PC-3 (cell line): Measurements from ENCODE around the gene MECR. TPM values are rescaled to one million over a fixed set of nuclear protein-coding genes. Genes with fewer than 3 reads are reported as not detected.

Experiments used
- ATAC-seq: fragments of 200-7000 bp; cut with Tn5 transposase; 2 replicates; pipeline ENCODE4 v1.9.1; 2020; ENCODE audit warnings: mild to moderate bottlenecking, moderate library complexity
- BruUV-seq: library from RNA; stranded (reverse); fragments of 400-500 nt; replicated peaks from 2 replicates; lab custom pipeline; 2021; lab: Mats Ljungman, UMichigan
- CTCF ChIA-PET: fragments of 300-600 bp; sonication (Branson Sonifier 250); formaldehyde crosslinking; loops from one replicate; lab custom pipeline; 2022; ENCODE audit warnings: antibody characterized with exemption; lab: Charles Lee
- POLR2A ChIA-PET: fragments of 300-600 bp; sonication (Branson Sonifier 250); formaldehyde crosslinking; loops from one replicate; lab custom pipeline; 2022; ENCODE audit warnings: antibody characterized with exemption; ENCODE audit not compliant: unreplicated experiment; lab: Charles Lee
- DNase-seq: peaks from one replicate; pipeline ENCODE4 v3.0.0-alpha.2; 2015
- H2AFZ ChIP-seq: fragments of 300-600 bp; sonication (generic); 2 replicates; pipeline ENCODE4 v1.6.0; 2016; ENCODE audit warnings: antibody characterized with exemption, low read length
- H3F3A ChIP-seq: fragments of 300-600 bp; sonication (generic); one replicate; pipeline ENCODE4 v1.6.0; 2017; ENCODE audit warnings: antibody characterized with exemption, low read length, control low read depth, mild to moderate bottlenecking; ENCODE audit not compliant: unreplicated experiment
- H3K27ac ChIP-seq: fragments of 300-600 bp; sonication (generic); 2 replicates; pipeline ENCODE4 v1.5.1; 2016; ENCODE audit warnings: mild to moderate bottlenecking, low read length
- H3K27me3 ChIP-seq: fragments of 300-600 bp; sonication (generic); 2 replicates; pipeline ENCODE4 v1.6.1; 2016; ENCODE audit warnings: low read length, mixed read lengths
- H3K36me3 ChIP-seq: fragments of 300-600 bp; sonication (generic); 2 replicates; pipeline ENCODE4 v1.6.1; 2016; ENCODE audit warnings: low read depth, mixed run types, low read length, mixed read lengths
- H3K4me1 ChIP-seq: fragments of 300-600 bp; sonication (generic); 2 replicates; pipeline ENCODE4 v1.5.1; 2016; ENCODE audit warnings: low read length; ENCODE audit not compliant: insufficient read depth
- H3K4me2 ChIP-seq: fragments of 300-600 bp; sonication (generic); 2 replicates; pipeline ENCODE4 v1.6.0; 2016; ENCODE audit warnings: low read length
- H3K4me3 ChIP-seq: fragments of 300-600 bp; sonication (generic); 2 replicates; pipeline ENCODE4 v1.5.1; 2016; ENCODE audit warnings: mild to moderate bottlenecking, low read length, mixed read lengths
- H3K79me2 ChIP-seq: fragments of 300-600 bp; sonication (generic); 2 replicates; pipeline ENCODE4 v1.6.1; 2017; ENCODE audit warnings: low read length, mixed read lengths
- H3K9ac ChIP-seq: fragments of 300-600 bp; sonication (generic); 2 replicates; pipeline ENCODE4 v1.6.0; 2016; ENCODE audit warnings: mild to moderate bottlenecking, low read length
- H3K9me2 ChIP-seq: fragments of 300-600 bp; sonication (generic); replicated peaks from 2 replicates; pipeline ENCODE4 v1.6.1; 2016; ENCODE audit warnings: mixed run types, low read length, mixed read lengths
- H3K9me3 ChIP-seq: fragments of 300-600 bp; sonication (generic); 2 replicates; pipeline ENCODE4 v1.6.1; 2016; ENCODE audit warnings: low read length, mixed read lengths
- H4K20me1 ChIP-seq: fragments of 300-600 bp; sonication (generic); 2 replicates; pipeline ENCODE4 v1.6.1; 2016; ENCODE audit warnings: low read length, mixed read lengths
- EZH2 ChIP-seq: fragments of 300-600 bp; sonication (generic); IDR thresholded peaks from one replicate; pipeline ENCODE4 v1.6.1; 2017; ENCODE audit warnings: antibody characterized with exemption, mild to moderate bottlenecking, low read length; ENCODE audit not compliant: unreplicated experiment
- EZH2phosphoT487 ChIP-seq: fragments of 300-600 bp; sonication (generic); IDR thresholded peaks from 2 replicates; pipeline ENCODE4 v1.6.1; 2018; ENCODE audit warnings: mild to moderate bottlenecking, antibody characterized with exemption, low read length, borderline replicate concordance
- intact Hi-C: fragments of 100-400 bp; cut with micrococcal nuclease; formaldehyde crosslinking; loops from 2 replicates; pipeline ENCODE4 v1.9.0; 2023
- total RNA-seq: library from RNA; depleted of rRNA; stranded (reverse); fragments of >200 nt; gene quantifications from 2 replicates; pipeline ENCODE4 v1.2.3, GENCODE V29; 2014
- TF ChIP-seq, protein P1 (sequence below): fragments of 300-600 bp; sonication (generic); conservative IDR thresholded peaks from 2 replicates; pipeline ENCODE4 v1.5.1; 2017; ENCODE audit warnings: antibody characterized with exemption, low read depth, mild to moderate bottlenecking, low read length

MECR gene
- total RNA-seq, 1 experiment from 2014 or later: 30.5 TPM

DNA sequence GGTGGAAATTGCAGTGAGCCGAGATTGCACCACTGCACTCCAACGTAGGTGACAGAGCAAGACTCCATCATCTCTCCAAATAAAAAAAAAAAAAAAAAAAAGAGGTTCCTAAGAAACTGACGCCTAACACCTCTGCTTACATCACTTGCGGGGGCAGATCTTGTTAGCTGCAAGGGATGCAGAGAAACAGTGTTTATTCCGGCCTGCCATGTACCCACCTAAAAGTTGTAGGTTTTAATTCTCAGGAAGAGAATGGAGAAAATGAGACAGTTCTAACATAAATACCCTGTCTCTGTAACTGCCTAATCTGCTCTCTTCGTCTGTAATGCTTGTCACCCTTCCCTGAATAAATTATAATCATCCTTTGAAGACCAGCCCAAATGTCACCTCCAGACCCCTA, 40.0 kb downstream of the MECR start:
- H3K4me3 ChIP-seq: no peak overlapping the region
- no peak overlapping the region for H3K4me2 ChIP-seq
- no peak for TF ChIP-seq EZH2
- TF ChIP-seq, protein P1, sequence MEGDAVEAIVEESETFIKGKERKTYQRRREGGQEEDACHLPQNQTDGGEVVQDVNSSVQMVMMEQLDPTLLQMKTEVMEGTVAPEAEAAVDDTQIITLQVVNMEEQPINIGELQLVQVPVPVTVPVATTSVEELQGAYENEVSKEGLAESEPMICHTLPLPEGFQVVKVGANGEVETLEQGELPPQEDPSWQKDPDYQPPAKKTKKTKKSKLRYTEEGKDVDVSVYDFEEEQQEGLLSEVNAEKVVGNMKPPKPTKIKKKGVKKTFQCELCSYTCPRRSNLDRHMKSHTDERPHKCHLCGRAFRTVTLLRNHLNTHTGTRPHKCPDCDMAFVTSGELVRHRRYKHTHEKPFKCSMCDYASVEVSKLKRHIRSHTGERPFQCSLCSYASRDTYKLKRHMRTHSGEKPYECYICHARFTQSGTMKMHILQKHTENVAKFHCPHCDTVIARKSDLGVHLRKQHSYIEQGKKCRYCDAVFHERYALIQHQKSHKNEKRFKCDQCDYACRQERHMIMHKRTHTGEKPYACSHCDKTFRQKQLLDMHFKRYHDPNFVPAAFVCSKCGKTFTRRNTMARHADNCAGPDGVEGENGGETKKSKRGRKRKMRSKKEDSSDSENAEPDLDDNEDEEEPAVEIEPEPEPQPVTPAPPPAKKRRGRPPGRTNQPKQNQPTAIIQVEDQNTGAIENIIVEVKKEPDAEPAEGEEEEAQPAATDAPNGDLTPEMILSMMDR: no peak
- TF ChIP-seq EZH2phosphoT487: no peak
- DNase-seq: no peak
- no TSS peak for BruUV-seq
- H3K27me3 ChIP-seq: no peaks in the 10 kb centered on the region
- no peaks in the 10 kb centered on the region for H3K9me3 ChIP-seq
- ATAC-seq: no peak
- CTCF ChIA-PET: no interaction called here
- H3K4me1 ChIP-seq: no peaks in the 10 kb centered on the region
- H2AFZ ChIP-seq: no peak overlapping the region
- H3F3A ChIP-seq: no peaks in the 10 kb centered on the region
- H3K36me3 ChIP-seq: peaks cover 2% of the 10 kb centered on the region; the same call in 1 of the 2 replicates
- POLR2A ChIA-PET: no interaction called here
- intact Hi-C loops: no loop called here
- no peaks in the 10 kb centered on the region for H3K9me2 ChIP-seq
- H4K20me1 ChIP-seq: no peaks in the 10 kb centered on the region
- no peak overlapping the region for H3K9ac ChIP-seq
- H3K27ac ChIP-seq: no peak overlapping the region
- no peaks in the 10 kb centered on the region for H3K79me2 ChIP-seq

DNA sequence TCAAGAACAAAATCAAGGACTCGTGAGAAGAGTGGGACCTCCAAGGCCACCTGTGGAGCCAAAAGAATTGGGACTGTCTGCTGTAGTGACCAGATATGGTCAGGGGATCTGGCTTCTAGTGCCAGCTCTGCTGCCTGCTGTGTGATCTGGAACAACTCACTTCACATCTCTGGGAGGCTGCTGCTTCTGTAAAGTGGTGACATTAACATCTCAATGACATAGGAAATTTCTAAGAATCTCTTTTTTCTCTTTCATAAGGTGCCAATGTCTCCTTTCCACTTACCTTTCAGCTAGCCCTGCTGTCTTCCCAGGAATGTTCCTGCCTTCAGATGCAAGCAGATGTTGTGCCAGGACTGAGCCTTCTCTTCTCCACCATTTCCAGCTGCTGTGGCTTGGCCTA, 44.0 kb downstream of the MECR start:
- no peak overlapping the region for H3K4me2 ChIP-seq

DNA sequence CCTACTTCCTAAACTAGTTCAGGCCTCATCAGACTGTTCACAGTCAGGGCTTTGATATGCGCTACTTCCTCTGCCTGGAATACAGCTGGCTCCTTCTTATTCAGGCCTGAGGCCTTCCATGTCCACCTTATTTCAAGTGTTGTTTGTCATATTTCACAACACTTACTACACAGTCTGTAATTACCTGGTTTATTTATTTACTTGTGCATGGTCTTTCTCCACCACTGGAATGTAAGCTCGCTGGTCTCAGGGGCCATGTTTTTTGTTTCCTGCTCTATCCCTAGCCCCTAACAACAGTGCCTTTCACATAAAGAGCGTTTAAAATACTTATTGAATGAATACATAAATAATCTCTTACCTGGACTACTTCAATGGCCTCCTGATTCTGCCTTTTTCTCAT, 44.5 kb downstream of the MECR start:
- TF ChIP-seq EZH2 (no peak), EZH2phosphoT487 (no peak)
- TF ChIP-seq, protein P1: no peak
- Histone ChIP-seq H3K4me3 (no peak overlapping the region), H3K4me2 (no peak overlapping the region), H3F3A (no peaks in the 10 kb centered on the region), H2AFZ (no peak overlapping the region), H3K4me1 (peaks cover 9% of the 10 kb centered on the region), H3K27me3 (no peaks in the 10 kb centered on the region), H3K9me3 (no peaks in the 10 kb centered on the region), H3K9me2 (no peaks in the 10 kb centered on the region), H3K9ac (no peak overlapping the region), H3K36me3 (no peaks in the 10 kb centered on the region), H3K27ac (no peak overlapping the region), H3K79me2 (peaks cover 4% of the 10 kb centered on the region), H4K20me1 (no peaks in the 10 kb centered on the region)
- BruUV-seq: no TSS peak
- no peak for DNase-seq
- no peak for ATAC-seq
- ChIA-PET CTCF (interaction anchor here (0.5 kb wide), 1 partner anchor 1978 kb away, joined by 10 read pairs; no protein-coding TSS in a partner anchor), POLR2A (no interaction called here)
- intact Hi-C loops: loop anchor here (10.0 kb wide), 1 partner anchor 141 kb away; no protein-coding TSS in a partner anchor

More for the DNA sequence above, 44.0 kb downstream of the MECR start:
- ChIA-PET POLR2A (no interaction called here), CTCF (no interaction called here)
- Histone ChIP-seq H3K9ac (no peak overlapping the region), H3K4me1 (peaks cover 9% of the 10 kb centered on the region), H2AFZ (no peak overlapping the region), H3K36me3 (no peaks in the 10 kb centered on the region), H3K4me3 (no peak overlapping the region), H3K27ac (no peak overlapping the region), H4K20me1 (no peaks in the 10 kb centered on the region), H3K27me3 (no peaks in the 10 kb centered on the region), H3F3A (no peaks in the 10 kb centered on the region), H3K9me2 (no peaks in the 10 kb centered on the region), H3K9me3 (no peaks in the 10 kb centered on the region), H3K79me2 (no peaks in the 10 kb centered on the region)
- ATAC-seq (no peak), DNase-seq (no peak)
- intact Hi-C loops: loop anchor here (10.0 kb wide), 1 partner anchor 142 kb away; no protein-coding TSS in a partner anchor
- no TSS peak for BruUV-seq
- no peak for TF ChIP-seq EZH2phosphoT487
- TF ChIP-seq EZH2: no peak
- TF ChIP-seq, protein P1: no peak
